Measurements from ENCODE around the gene CAST.

The CAST gene

GRCh38 chr5:96703384-96703920, 41.3 kb downstream of the CAST start:
- peak overlapping the region; percentile 86 for H3K4me3 ChIP-seq (ENCODE audit: low read depth, low read length)
- no peak for TF ChIP-seq CTCF (IDR thresholded peaks at IDR 0.05; ENCODE audit: low read depth, low read length)
- no peak for DNase-seq
- no peaks in the 10 kb centered on the region for H3K4me1 ChIP-seq
- no peaks in the 10 kb centered on the region for H3K9me3 ChIP-seq
- H3K36me3 ChIP-seq: no peaks in the 10 kb centered on the region
- H3K27me3 ChIP-seq: no peaks in the 10 kb centered on the region

GRCh38 chr5:96703995-96704394, 41.8 kb downstream of the CAST start:
- Histone ChIP-seq H3K4me3 (ENCODE audit: low read depth, low read length) (peak overlapping the region; percentile 86), H3K4me1 (no peaks in the 10 kb centered on the region), H3K27me3 (no peaks in the 10 kb centered on the region), H3K36me3 (no peaks in the 10 kb centered on the region), H3K9me3 (no peaks in the 10 kb centered on the region)
- no peak for TF ChIP-seq CTCF (IDR thresholded peaks at IDR 0.05; ENCODE audit: low read depth, low read length)
- DNase-seq: no peak

GRCh38 chr5:96706433-96707111, 44.4 kb downstream of the CAST start:
- Histone ChIP-seq H3K36me3 (no peaks in the 10 kb centered on the region), H3K9me3 (no peaks in the 10 kb centered on the region), H3K4me1 (no peaks in the 10 kb centered on the region; the same call in 1 of the 2 replicates), H3K4me3 (ENCODE audit: low read depth, low read length) (no peak overlapping the region), H3K27me3 (no peaks in the 10 kb centered on the region)
- no peak for TF ChIP-seq CTCF (IDR thresholded peaks at IDR 0.05; ENCODE audit: low read depth, low read length)
- no peak for DNase-seq

- Histone ChIP-seq H3K27me3 (no peaks in the 10 kb centered on the region), H3K36me3 (no peaks in the 10 kb centered on the region), H3K4me3 (ENCODE audit: low read depth, low read length) (no peak overlapping the region), H3K4me1 (no peaks in the 10 kb centered on the region; the same call in 1 of the 2 replicates), H3K9me3 (no peaks in the 10 kb centered on the region)
- no peak for DNase-seq
- no peak for TF ChIP-seq CTCF (IDR thresholded peaks at IDR 0.05; ENCODE audit: low read depth, low read length)
Observed at GRCh38 chr5:96708600-96708999, 46.4 kb downstream of the CAST start.

GRCh38 chr5:96709152-96709821, 47.1 kb downstream of the CAST start:
- H3K27me3 ChIP-seq: no peaks in the 10 kb centered on the region
- no peaks in the 10 kb centered on the region for H3K36me3 ChIP-seq
- no peak for TF ChIP-seq CTCF (IDR thresholded peaks at IDR 0.05; ENCODE audit: low read depth, low read length)
- DNase-seq: no peak
- no peaks in the 10 kb centered on the region for H3K9me3 ChIP-seq
- H3K4me1 ChIP-seq: no peaks in the 10 kb centered on the region; the same call in 1 of the 2 replicates
- no peak overlapping the region for H3K4me3 ChIP-seq (ENCODE audit: low read depth, low read length)

All from BE2C (cell line).